Measurements from ENCODE around the gene TNS1. TPM values are rescaled to one million over a fixed set of nuclear protein-coding genes. Genes with fewer than 3 reads are reported as not detected.

TNS1 gene
- total and polyA plus RNA-seq, 10 of the 15 experiments (the other 5 are each of a cell fraction or from before 2014, with no cell fraction given), result 0.05 to 0.44 TPM; not detected in 8

DNA sequence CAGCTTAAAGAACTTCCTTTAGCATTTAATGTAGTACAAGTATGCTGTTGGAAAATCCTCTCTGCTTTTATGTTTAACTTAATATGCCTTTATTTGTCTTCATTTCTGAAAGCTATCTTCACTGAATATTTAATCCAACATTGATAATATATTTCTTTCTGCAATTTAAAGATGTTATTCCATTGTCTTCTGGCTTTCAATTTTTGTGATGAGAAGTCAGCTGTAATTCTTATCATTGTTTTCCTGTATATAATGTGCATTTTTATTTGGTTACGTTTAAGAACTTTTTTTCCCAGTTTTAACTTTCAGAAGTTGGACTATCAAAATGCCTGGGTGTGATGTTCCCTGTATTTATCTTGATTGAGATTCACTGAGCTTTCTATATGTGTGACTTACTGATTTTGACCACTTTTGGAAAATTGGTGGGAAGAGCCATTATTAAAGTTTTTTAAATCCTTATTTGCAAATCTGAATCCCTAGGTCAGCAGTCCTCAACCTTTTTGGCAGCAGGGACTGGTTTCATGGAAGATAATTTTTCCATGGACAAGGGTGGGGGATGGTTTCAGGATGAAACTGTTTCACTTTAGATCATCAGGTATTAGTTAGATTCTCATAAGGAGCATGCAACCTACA is 241.0 kb downstream of the TNS1 start:
- H3K9me3 ChIP-seq (replicated peaks; ENCODE audit: control insufficient read depth, insufficient read depth, low read length), result peaks cover 3% of the 10 kb centered on the region; the same call in 2 of the 3 replicates
- RAD21 ChIA-PET (ENCODE audit: unreplicated experiment), result no interaction called here
- no peaks in the 10 kb centered on the region for H3K4me1 ChIP-seq (ENCODE audit: control insufficient read depth, insufficient read depth, low read length)
- SMC1A ChIA-PET (ENCODE audit: uncharacterized antibody, unreplicated experiment), result no interaction called here
- CTCF ChIA-PET, result interaction anchor here (1.0 kb wide), 1 partner anchor 24 kb away, joined by 3 read pairs; no protein-coding TSS in a partner anchor
- no peak overlapping the region for H3K4me3 ChIP-seq
- no peak overlapping the region for H2AFZ ChIP-seq (ENCODE audit: control insufficient read depth, low read depth, low read length)
- no peak overlapping the region for H3K9ac ChIP-seq (ENCODE audit: control insufficient read depth, insufficient read depth, low read length)
- in situ Hi-C loops (cut with MboI), result no loop called here
- intact Hi-C loops (cut with micrococcal nuclease; ENCODE audit: unreplicated experiment), result no loop called here
- no peak for DNase-seq (ENCODE audit: low read depth, low spot score)
- no peaks in the 10 kb centered on the region for H3K27me3 ChIP-seq (replicated peaks in 1 of 2; ENCODE audit: control insufficient read depth in 2 of 2, insufficient read depth in 2 of 2, low read length in 1 of 2)
- no peaks in the 10 kb centered on the region for H3K36me3 ChIP-seq (ENCODE audit: control insufficient read depth in 2 of 2, insufficient read depth in 2 of 2, low read length in 1 of 2)
- no peak for TF ChIP-seq RAD21 (IDR thresholded peaks at IDR 0.05; ENCODE audit: insufficient read depth, low read depth, low read length)
- no peak for TF ChIP-seq CHD2 (IDR thresholded peaks at IDR 0.05; ENCODE audit: borderline replicate concordance, low read depth, low read length)
- no peak for TF ChIP-seq GABPA (IDR thresholded peaks at IDR 0.05; ENCODE audit: low read depth)
- TF ChIP-seq FOXM1 (IDR thresholded peaks at IDR 0.05; ENCODE audit: low read depth, low read length), result no peak
- TF ChIP-seq, protein P1, sequence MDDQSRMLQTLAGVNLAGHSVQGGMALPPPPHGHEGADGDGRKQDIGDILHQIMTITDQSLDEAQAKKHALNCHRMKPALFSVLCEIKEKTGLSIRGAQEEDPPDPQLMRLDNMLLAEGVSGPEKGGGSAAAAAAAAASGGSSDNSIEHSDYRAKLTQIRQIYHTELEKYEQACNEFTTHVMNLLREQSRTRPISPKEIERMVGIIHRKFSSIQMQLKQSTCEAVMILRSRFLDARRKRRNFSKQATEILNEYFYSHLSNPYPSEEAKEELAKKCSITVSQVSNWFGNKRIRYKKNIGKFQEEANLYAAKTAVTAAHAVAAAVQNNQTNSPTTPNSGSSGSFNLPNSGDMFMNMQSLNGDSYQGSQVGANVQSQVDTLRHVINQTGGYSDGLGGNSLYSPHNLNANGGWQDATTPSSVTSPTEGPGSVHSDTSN (IDR thresholded peaks at IDR 0.05; ENCODE audit: insufficient replicate concordance, low read depth, low read length), result no peak
- no peak for TF ChIP-seq RUNX3 (IDR thresholded peaks at IDR 0.05; ENCODE audit: low read length)
- TF ChIP-seq TCF7 (IDR thresholded peaks at IDR 0.05; ENCODE audit: borderline replicate concordance), result no peak
- TF ChIP-seq PML (IDR thresholded peaks at IDR 0.05; ENCODE audit: low read length), result no peak
- TF ChIP-seq ZBED1 (IDR thresholded peaks at IDR 0.05; ENCODE audit: borderline replicate concordance), result no peak
- TF ChIP-seq, protein P2, sequence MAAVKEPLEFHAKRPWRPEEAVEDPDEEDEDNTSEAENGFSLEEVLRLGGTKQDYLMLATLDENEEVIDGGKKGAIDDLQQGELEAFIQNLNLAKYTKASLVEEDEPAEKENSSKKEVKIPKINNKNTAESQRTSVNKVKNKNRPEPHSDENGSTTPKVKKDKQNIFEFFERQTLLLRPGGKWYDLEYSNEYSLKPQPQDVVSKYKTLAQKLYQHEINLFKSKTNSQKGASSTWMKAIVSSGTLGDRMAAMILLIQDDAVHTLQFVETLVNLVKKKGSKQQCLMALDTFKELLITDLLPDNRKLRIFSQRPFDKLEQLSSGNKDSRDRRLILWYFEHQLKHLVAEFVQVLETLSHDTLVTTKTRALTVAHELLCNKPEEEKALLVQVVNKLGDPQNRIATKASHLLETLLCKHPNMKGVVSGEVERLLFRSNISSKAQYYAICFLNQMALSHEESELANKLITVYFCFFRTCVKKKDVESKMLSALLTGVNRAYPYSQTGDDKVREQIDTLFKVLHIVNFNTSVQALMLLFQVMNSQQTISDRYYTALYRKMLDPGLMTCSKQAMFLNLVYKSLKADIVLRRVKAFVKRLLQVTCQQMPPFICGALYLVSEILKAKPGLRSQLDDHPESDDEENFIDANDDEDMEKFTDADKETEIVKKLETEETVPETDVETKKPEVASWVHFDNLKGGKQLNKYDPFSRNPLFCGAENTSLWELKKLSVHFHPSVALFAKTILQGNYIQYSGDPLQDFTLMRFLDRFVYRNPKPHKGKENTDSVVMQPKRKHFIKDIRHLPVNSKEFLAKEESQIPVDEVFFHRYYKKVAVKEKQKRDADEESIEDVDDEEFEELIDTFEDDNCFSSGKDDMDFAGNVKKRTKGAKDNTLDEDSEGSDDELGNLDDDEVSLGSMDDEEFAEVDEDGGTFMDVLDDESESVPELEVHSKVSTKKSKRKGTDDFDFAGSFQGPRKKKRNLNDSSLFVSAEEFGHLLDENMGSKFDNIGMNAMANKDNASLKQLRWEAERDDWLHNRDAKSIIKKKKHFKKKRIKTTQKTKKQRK (IDR thresholded peaks at IDR 0.05; ENCODE audit: low read depth, low read length), result no peak
- ATAC-seq, result no peak
- H4K20me1 ChIP-seq (ENCODE audit: control insufficient read depth, insufficient read depth), result no peaks in the 10 kb centered on the region
- WGBS (ENCODE audit: insufficient coverage, insufficient replicate concordance, low lambda C conversion rate, missing lambda C conversion rate), result 94% methylated on average over 1 of the region's 1 CpG
- no peak overlapping the region for H3K4me2 ChIP-seq (ENCODE audit: control insufficient read depth, insufficient read depth)
- POLR2A ChIA-PET, result no interaction called here
- no TSS peak for BruUV-seq (replicated peaks)
- no peaks in the 10 kb centered on the region for H3K79me2 ChIP-seq (ENCODE audit: control insufficient read depth, insufficient read depth, low read length)
- H3K27ac ChIP-seq (ENCODE audit: control insufficient read depth, insufficient read depth), result no peak overlapping the region
- FAIRE-seq, result no peak
